HG03521 (cell line): Measurements from ENCODE around the gene TAC4.
"Not testable (repeated sequence)": the region's sequence is repeated elsewhere in the genome, so short reads cannot be mapped to it uniquely, and the experiment has no call there.

Source experiments
- ATAC-seq: cut with Tn5 transposase; IDR thresholded peaks from one replicate; pipeline ENCODE4 v1.9.1; 2021; ENCODE audit warnings: mild to moderate bottlenecking, moderate library complexity; ENCODE audit not compliant: unreplicated experiment

The TAC4 gene

DNA sequence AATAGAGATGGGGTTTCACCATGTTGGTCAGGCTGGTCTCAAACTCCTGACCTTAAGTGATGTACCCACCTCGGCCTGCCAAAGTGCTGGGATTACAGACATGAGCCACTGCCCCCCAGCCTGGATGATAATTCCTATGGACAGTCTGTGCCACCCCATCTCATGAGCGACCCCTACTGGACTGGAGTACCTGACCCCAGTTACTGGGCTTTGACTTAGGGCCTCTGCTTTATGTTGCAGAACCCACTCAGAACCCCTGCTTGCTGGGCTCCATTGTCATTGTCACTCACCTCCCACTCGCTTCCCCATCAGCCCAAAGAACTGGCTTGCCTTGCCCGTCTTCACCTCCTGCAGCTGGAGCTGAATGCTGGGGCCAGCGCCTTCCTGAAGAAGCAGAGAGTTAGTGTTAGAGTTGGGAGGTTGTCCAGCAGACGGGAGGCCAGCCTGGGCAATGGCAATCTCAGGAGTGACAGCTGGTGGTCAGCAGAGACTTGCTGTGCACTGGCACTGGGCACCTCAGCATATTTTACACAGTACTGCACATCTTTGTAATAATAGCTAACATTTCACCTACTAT lies 4.0 kb downstream of the TAC4 start:
- no peak for ATAC-seq

DNA sequence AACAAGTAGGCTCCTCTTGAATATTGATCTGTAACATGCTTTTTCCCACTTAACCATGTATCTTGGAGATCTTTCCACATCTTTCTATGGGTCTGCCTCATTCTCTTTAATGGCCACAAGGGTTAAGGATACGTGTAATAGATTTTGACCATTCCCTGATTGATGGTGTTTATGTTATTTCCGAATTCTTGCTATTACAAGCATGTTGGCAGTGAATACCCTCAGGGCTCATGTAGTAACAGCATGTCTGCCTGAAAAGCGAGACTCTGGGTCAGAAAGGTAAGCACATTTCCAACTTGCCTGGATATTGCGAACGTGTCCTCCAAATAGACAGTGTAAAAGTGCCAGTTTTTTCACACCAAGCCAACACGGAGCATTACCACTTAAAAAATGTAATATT lies 5.0 kb downstream of the TAC4 start:
- ATAC-seq, result no peak

DNA sequence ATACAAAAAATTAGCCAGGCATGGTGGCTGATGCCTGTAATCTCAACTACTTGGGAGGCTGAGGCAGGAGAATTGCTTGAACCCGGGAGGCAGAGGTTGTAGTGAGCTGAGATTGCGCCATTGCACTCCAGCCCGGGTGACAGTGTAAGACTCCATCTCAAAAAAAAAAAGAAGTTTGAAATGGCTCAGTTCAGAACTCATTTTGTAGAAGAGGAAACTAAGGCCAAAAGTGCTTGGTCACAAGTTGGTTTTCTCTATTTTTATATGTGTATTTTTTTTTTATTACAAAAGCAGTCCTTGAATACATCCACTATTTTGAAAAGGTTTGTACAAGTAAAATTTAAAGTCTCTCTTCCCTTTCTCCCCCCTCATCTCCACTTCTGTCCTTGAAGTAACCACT lies 5.5 kb downstream of the TAC4 start:
- no peak for ATAC-seq

DNA sequence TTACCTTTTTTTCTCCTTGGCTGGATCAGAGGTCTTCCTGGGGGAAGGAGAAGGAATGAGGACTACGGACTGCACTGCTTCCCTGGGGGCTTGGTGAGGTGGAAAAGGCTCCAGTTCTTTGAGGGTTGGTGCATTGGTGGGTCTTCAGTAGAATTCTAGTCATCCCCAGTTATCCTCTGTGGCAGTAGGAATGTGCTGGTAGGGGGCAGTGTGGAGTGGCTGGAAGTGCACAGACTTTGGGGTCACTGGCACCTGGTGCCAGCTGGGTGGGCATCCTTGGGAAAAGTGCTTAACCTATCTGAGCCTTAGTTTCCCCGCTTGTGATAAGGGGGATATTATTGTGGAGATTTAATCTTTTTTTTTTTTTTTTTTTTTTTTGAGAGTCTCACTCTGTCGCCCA lies 6.3 kb downstream of the TAC4 start:
- no peak for ATAC-seq

DNA sequence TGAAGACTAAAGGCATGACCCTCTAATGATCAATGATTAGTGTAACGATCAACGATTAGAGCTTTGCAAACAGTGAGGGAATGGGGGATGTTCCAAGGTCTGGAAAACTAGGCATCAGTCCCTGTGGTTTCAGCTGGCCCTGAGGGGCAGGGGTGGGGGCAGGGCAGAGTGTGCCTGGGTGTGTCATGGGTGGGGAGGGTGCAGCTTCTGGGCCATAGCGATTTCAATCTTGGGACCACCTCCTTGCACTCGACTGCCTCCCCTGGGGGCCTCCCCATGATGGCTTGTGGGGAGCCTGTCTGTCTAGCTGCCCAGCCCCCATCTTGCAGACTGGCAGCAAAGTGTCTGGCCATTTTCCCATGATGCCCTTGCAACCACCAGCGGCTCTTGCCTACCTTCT lies 8.4 kb downstream of the TAC4 start:
- no peak for ATAC-seq

DNA sequence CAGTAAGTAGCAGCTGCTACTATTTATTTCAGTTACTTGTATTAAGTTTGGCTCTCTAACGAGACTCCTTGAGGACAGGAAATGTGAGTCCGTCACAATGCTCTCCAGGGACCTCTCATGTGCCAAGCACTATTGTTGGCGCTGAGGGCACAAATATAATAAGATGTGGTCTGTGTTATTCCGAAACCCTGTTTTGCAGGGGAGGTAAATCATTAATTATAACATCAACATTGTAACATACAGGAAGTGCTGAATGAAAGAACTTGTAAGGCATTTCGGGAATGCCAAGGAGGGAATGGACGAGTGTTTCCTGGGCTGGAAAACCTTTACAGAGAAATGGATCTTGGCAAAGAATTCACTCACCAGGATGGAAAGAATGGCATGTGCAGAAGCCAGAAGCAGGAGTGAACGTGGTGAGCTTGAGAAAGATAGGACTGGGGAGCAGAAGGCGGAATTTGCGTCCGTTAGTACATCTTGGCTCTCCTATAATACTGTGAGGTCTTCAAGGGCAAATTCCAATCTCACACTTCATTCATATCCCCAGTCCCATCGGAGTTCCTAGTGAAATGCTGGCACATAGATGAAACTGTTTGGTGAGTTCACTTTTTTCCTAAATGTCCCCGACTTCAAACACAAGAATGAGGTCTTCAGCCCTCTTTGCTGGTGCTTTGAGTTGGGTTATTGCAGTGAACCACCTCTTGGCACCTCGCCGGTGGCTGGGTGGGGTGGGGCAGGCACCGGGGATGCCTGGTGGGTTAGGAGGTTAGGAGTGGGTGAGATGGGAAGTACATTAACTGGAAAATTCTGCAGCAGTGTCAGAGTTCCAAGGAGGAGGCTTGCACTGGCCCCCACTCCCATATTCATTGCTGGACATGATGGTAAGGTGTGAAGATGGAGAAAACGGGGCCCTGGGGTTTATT lies 11.5 kb downstream of the TAC4 start:
- no peak for ATAC-seq

DNA sequence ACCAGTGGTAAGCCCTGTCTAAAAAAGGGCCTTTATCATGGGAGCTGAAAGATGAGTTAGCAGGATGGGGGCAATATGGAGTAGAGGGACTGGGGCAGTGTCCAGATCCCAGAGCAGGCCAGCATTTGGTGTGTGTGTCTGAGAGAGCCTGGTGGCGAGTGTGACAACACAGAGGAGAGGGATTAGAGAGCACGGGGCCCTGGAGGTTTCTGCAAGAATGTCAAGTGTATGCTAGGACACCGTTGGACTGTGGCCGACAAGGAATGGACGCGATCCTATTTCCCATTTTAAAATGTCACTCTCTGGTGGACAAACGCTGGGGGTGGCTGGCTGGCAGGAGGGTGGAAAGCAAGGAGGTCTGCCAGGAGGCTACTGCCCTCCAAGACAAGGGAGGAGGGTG lies 12.4 kb downstream of the TAC4 start:
- ATAC-seq, result no peak

DNA sequence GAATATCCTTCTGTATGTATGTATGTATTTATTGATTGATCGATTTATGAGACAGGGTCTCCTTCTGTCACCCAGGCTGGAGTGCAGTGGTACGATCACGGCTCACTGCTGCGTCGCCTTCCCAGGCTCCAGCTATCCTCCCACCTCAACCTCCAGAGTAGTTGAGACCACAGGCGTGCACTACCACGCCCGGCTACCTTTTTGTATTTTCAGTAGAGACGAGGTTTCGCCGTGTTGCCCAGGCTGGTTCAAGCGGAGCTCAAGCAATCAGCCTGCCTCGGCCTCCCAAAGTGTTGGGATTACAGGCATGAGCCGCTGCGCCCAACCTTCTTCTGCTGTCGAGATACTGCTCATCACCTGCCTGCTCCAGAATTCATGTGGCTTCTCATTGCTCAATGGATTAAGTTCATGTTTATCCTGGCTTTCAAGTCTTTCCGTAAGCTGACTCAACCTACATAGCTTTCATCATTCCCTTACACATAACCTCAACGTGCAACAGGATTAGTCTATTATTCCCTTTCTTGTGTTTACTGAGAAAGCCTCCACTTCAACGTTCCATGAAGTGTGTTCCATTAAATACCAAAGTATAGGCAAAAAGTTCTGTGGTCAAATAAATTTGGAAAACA lies 13.6 kb downstream of the TAC4 start:
- no peak for ATAC-seq

DNA sequence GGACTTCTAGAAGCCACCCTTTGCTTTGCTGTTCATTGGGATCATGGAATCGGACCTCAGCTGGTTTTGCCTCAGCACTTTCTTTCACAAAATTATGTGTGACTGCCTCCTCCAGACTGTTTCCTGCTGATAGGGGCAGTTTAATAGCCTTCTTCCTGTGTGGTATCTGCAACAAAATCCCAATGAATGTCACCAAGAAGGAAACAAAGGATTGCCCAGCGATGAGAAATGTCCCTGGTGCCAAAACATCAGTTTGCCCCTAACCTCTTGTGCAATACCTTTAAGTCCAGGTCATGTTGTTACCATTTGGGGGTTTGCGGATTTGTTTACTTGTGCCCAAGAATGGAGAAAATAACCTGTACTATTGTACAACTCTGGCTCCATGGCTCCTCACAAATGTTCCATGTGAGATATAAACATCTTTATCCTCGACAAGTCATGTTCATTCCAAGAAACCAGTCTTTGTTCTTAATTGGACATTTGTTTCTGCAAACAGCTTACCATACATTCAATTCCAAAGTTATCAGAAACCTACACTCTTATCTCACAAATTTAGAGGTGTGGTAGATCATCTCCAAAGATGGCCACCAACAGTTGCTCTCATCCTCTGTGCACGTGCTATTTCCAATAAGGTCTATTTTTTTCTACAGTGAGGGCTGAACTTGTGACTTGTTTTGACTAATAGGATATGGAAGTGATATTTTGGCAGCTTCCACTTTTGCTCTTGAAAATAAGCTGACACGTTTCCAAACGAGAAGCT lies 14.8 kb downstream of the TAC4 start:
- no peak for ATAC-seq

DNA sequence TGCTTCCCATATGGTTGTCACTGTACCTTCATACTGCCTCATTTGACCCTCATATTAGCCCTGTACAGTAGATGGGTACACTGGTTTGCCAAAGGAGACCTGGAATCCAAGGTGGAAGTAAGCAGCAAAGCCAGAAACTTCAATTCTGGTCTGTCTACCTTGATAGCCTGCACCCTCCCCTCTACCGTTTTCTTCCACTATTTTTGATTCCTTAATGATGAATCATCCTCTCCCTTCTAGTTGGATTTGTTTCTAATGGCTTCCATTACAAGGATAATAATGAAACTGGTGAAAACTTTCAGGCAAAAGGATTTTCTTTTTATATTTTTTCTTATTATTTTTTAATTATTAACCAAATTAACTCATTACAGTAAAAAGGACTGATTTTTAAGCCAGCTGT lies 17.3 kb downstream of the TAC4 start:
- ATAC-seq, result no peak

DNA sequence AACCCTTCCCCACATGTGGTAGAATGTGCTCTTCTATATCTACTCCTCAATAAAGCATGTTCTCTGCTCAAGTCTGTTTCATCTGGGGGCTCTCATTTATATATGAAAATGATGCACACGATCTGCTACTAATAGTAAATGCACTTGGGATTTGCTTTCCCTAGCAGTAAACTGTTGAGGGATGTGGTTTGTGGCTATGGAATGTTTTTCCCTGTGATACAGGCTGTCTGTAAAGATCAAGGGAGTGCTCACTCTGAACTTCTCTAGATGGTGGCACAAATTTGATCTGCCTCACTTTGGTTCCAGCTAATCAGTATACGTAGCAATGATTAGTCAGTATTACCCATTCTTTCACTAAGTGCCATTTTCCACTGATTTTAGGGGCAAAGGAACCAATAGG lies 18.8 kb downstream of the TAC4 start:
- no peak for ATAC-seq

DNA sequence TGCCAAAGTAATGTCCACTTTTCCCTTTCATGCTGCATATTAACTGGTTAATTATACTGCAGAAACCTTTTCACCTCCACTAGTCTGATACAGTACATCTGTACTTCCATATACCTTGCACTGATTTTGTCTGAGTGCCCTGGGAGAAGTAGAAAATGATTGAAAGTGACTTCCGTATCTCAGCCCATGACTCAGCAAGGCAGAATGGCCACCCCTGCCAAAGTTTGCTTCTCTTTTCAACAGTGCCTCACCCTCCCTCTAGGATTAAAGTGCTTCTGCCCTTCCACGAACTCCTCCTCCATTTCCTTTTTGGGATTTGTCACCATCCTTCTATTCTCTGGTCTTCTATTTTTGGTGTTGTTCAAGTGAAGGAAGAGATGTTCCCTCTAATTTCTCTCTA lies 19.5 kb downstream of the TAC4 start:
- ATAC-seq, result not testable (repeated sequence)

DNA sequence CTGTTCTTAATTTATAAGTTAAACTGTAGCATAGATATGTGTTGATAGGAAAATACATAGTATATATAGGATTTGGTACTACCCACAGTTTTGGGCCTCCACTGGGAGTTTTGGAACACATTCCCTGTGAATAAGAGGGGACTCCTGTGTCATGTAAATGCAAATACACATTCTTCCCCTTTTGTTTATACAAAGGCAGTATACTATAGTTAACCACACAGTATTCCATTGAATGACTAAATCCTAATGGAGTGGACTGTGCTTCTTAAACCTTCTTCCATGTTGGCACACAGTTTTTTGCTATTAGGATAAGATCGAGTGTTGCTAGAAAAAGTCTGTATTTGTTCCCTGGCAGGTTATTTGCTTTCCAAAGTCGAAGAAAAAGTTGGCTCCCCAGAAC lies 22.2 kb downstream of the TAC4 start:
- no peak for ATAC-seq

DNA sequence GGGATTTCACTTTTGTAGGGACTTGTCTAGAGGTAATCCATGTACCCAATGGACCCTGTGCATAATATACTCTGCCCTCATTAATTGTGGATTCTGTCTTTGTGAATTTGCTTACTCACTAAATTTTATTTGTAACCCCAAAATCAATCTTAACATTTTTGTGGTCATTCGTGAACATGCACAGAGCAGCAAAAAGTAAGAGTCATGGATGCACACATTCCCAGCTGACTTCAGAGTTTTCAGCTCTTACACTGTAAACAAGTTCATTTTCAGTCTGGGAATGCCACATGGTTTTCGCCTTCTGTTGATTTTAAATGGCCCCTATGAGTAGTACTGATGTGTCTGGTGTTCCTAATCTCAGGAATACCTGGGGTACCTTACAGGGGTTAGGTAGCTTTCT lies 24.3 kb downstream of the TAC4 start:
- ATAC-seq, result no peak

DNA sequence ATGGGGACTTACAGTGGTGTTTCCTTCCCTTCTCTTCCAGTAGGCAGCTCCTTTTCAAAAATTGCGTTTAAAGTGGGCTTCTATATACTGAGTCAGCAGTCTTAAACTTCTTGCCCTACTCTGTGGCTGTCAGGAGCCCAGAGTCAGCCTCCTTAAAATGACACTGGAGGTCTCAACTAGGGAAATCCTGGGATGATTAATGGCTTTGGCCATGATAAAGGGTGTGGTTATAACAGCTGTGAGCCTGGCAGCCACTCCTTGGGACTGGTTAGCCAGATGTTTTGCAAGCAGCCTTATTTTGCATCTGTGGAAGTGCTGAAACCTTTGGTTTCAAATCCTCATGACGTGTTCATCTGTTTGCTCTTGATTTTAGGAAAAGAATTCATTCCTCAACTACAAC lies 25.0 kb downstream of the TAC4 start:
- no peak for ATAC-seq

DNA sequence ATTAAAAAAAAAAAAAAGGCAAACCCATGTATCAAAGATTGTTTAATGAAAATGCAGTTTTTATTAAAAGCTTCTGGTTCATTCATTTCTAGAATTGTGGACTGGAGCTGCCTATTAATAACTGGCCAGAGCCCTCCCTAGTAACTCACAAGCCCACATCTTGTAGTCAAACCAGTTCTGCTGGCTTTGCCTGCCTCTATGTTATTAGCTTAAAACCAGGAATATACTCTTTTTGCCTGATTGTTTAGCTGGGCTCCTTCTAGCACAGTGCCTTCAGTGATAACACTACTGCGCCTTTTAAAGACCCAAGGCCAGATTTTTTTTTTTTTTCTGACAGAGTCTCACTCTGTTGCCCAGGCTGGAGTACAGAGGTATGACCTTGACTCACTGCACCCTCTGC lies 26.0 kb downstream of the TAC4 start:
- ATAC-seq, result no peak

DNA sequence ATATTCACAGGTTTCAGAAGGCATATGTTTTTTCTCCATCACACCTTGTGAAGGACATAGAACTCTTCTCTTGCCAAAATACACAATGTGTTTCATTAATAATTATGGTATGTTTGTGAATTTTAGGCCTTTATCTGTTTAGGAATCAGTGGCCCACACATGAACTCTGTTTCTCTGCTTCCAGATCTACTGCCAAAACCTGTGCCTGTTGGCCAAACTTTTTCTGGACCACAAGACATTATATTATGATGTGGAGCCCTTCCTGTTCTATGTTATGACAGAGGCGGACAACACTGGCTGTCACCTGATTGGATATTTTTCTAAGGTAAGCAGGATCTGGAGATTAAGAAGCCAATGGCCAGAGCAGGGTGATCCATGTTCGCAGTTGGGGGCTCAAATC lies 26.4 kb downstream of the TAC4 start:
- ATAC-seq, result no peak

DNA sequence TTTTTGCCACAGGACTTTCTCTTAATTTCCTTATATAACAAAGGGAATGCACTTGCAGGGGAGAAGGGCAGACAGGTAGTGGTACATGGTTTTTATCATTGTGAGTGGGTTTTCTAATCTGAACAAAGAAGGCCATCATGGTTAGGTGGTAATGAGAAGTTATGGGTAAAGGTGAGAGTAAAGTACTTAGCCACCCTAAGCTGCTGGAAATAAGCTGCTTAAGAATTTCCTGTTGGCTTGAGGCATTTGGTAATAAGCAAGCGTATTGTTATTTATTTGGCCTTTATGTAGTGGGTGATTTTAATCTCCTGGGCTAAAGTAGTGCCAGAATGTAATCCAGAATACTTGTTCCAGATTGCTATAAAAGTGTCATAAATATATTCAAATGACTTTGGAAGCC lies 27.1 kb downstream of the TAC4 start:
- ATAC-seq, result no peak

DNA sequence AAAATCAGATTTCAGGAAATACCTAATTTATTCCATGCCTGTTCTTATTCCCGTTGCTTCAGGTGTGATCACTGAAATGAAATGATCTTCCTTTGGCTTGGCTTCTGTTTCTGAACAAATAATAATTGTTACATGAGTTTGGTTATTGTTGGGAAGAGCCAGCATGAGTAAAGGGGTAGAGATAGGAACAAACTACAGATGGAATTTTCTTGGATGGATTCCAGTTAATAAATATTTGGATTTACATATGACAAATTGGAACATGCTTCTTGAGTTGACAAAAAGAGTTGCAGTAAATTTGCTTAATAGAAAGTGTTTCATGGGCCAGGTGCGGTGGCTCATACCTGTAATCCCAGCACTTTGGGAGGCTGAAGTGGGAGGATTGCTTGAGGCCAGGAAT lies 28.2 kb downstream of the TAC4 start:
- ATAC-seq, result no peak

DNA sequence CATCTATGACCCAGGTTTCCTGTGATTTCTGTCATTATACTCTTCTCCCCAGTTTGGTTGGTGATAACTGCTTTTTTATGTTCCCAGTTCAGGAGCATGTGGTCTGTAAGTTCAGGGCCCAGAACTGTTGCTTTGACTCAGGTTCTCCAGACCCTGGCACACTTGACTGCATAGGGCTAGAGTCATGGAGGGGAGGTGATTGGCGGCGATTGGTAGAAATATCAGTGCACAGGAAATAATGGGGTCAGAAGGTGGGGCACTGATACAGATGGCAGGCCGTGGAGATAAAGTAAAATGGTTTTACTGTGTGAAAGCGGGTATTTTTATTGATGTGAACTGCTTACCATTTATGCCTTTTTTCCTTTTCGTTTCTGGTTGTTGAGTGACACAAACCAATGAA lies 28.7 kb downstream of the TAC4 start:
- no peak for ATAC-seq

DNA sequence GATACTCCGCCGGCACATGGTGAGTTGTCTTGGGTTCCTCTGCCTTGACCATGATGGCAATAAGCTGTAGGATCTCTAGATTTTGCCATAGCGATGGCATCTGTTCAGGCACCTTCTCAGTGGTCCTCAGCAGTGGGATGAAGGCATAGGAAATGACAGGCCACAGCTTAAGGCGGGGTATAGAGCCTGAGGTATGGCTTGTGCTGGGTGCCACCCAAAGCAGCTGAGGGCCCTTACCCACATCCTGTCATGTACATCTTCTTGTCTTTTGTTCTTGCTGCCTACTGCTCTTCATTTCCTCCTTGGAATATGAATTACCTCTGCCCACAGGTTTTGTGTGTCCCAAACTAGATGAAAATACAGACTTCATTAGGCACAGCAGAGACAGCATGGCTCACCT lies 29.9 kb downstream of the TAC4 start:
- ATAC-seq, result no peak
